Mesenchymal stem cell (in vitro differentiated cells and primary cell): Measurements from ENCODE around the gene MRPL55.

Experiments
- DNase-seq: peaks from one replicate; pipeline ENCODE4 v3.0.0-alpha.2; 2013
- H2AFZ ChIP-seq: one replicate; pipeline ENCODE4 v1.6.1; 2013; ENCODE audit warnings: low read depth, mild to moderate bottlenecking, control low read depth, inconsistent platforms, low read length, moderate library complexity
- H2AK5ac ChIP-seq: 2 replicates; pipeline ENCODE4 v1.6.1; 2013; ENCODE audit warnings: low read length, moderate library complexity, mild to moderate bottlenecking, inconsistent platforms; ENCODE audit not compliant: severe bottlenecking
- H2BK120ac ChIP-seq: one replicate; pipeline ENCODE4 v1.6.1; 2013; ENCODE audit warnings: low read depth, mild to moderate bottlenecking, inconsistent platforms, low read length, moderate library complexity
- H2BK12ac ChIP-seq, 2 experiments: one replicate each; pipeline ENCODE4 v1.6.1; 2013; ENCODE audit warnings: inconsistent platforms in 2 of 2, low read length in 2 of 2, mild to moderate bottlenecking in 2 of 2, moderate library complexity in 2 of 2, control low read depth in 1 of 2
- H2BK15ac ChIP-seq: one replicate; pipeline ENCODE4 v1.6.1; 2013; ENCODE audit warnings: mild to moderate bottlenecking, low read depth, inconsistent platforms; ENCODE audit not compliant: poor library complexity, severe bottlenecking
- H2BK5ac ChIP-seq: 2 replicates; pipeline ENCODE4 v1.6.1; 2013; ENCODE audit warnings: low read depth, mild to moderate bottlenecking, low read length, control low read depth, inconsistent platforms; ENCODE audit not compliant: poor library complexity, severe bottlenecking
- H3K14ac ChIP-seq, 2 experiments: one replicate each; pipeline ENCODE4 v1.6.1; 2013; ENCODE audit warnings: inconsistent platforms in 2 of 2, low read length in 2 of 2, control low read depth in 1 of 2, mild to moderate bottlenecking in 1 of 2, moderate library complexity in 1 of 2
- H3K18ac ChIP-seq, 2 experiments: one replicate each; pipeline ENCODE4 v1.6.1; 2013; ENCODE audit warnings: inconsistent platforms in 2 of 2, low read length in 2 of 2, control low read depth in 1 of 2, low read depth in 1 of 2, mild to moderate bottlenecking in 1 of 2
- H3K23ac ChIP-seq, 2 experiments: one replicate each; pipeline ENCODE4 v1.6.1; 2013; ENCODE audit warnings: inconsistent platforms in 2 of 2, low read length in 2 of 2, mild to moderate bottlenecking in 2 of 2, moderate library complexity in 2 of 2, control low read depth in 1 of 2
- H3K27ac ChIP-seq: 2 replicates; pipeline ENCODE4 v1.5.1; 2013; ENCODE audit warnings: mild to moderate bottlenecking, moderate library complexity, low read length, control low read depth, inconsistent platforms; ENCODE audit not compliant: poor library complexity, severe bottlenecking
- H3K27me3 ChIP-seq, 2 experiments: 2 replicates each; pipeline versions ENCODE4 v1.6.1 to v1.7.0; 2013; ENCODE audit warnings: low read length in 2 of 2, mild to moderate bottlenecking in 2 of 2, moderate library complexity in 2 of 2, control low read depth in 1 of 2, inconsistent platforms in 1 of 2; ENCODE audit not compliant: control insufficient read depth in 1 of 2, insufficient read depth in 1 of 2
- H3K36me3 ChIP-seq, 2 experiments: 2 replicates each; pipeline versions ENCODE4 v1.6.1 to v1.7.0; 2013; ENCODE audit warnings: low read length in 2 of 2, control low read depth in 1 of 2, inconsistent platforms in 1 of 2, low read depth in 1 of 2, mild to moderate bottlenecking in 1 of 2; ENCODE audit not compliant: insufficient read depth in 2 of 2, control insufficient read depth in 1 of 2
- H3K4ac ChIP-seq, 2 experiments: one replicate each; pipeline ENCODE4 v1.6.1; 2013; ENCODE audit warnings: inconsistent platforms in 2 of 2, low read length in 2 of 2, mild to moderate bottlenecking in 2 of 2, moderate library complexity in 2 of 2, control low read depth in 1 of 2, low read depth in 1 of 2
- H3K4me1 ChIP-seq: 2 replicates; pipeline ENCODE4 v1.6.1; 2013; ENCODE audit warnings: low read depth, low read length, control low read depth; ENCODE audit not compliant: control insufficient read depth, insufficient read depth
- H3K4me2 ChIP-seq: 2 replicates; pipeline ENCODE4 v1.6.1; 2013; ENCODE audit warnings: low read length, mild to moderate bottlenecking, inconsistent platforms; ENCODE audit not compliant: poor library complexity, severe bottlenecking
- H3K4me3 ChIP-seq, 2 experiments: 2 replicates each; pipeline versions ENCODE4 v1.5.1 to v1.7.0; 2013; ENCODE audit warnings: low read length in 2 of 2, mild to moderate bottlenecking in 2 of 2, control low read depth in 1 of 2, low read depth in 1 of 2; ENCODE audit not compliant: insufficient read depth in 1 of 2
- H3K79me1 ChIP-seq: replicated peaks from 2 replicates; pipeline ENCODE4 v1.6.1; 2013; ENCODE audit warnings: mild to moderate bottlenecking, control low read depth, low read length, inconsistent platforms; ENCODE audit not compliant: poor library complexity, severe bottlenecking
- H3K9ac ChIP-seq: 2 replicates; pipeline ENCODE4 v1.7.0; 2013; ENCODE audit warnings: mild to moderate bottlenecking, low read length, moderate library complexity
- H3K9me3 ChIP-seq: 2 replicates; pipeline ENCODE4 v1.7.0; 2013; ENCODE audit warnings: mild to moderate bottlenecking, low read length; ENCODE audit not compliant: control insufficient read depth
- H4K8ac ChIP-seq: one replicate; pipeline ENCODE4 v1.6.1; 2013; ENCODE audit warnings: inconsistent platforms, mild to moderate bottlenecking, low read length, moderate library complexity
- H4K91ac ChIP-seq: one replicate; pipeline ENCODE4 v1.6.1; 2013; ENCODE audit warnings: mild to moderate bottlenecking, low read length, inconsistent platforms
- WGBS: methylation state at CpG from one replicate; pipeline ENCODE4 v1.1.7; 2013; ENCODE audit warnings: mixed read lengths; 5-methylcytosine and 5-hydroxymethylcytosine counted together

MRPL55 gene

GRCh38 chr1:228106800-228107054, 2.4 kb downstream of the MRPL55 start:
- no peak overlapping the region for H3K14ac ChIP-seq
- peaks cover 23 to 33% of the 10 kb centered on the region in 2 experiments for H3K36me3 ChIP-seq
- H4K8ac ChIP-seq: no peak overlapping the region
- no peaks in the 10 kb centered on the region for H3K27me3 ChIP-seq
- no peak overlapping the region for H2AK5ac ChIP-seq
- H3K27ac ChIP-seq: no peak overlapping the region
- no peaks in the 10 kb centered on the region for H3K9me3 ChIP-seq
- no peak overlapping the region for H3K9ac ChIP-seq
- no peak overlapping the region for H3K4me2 ChIP-seq
- no peak overlapping the region for H3K18ac ChIP-seq
- H2BK120ac ChIP-seq: no peak overlapping the region
- WGBS: 97% methylated on average over 9 of the region's 9 CpGs
- H2BK15ac ChIP-seq: no peak overlapping the region
- H3K4me3 ChIP-seq: no peak overlapping the region
- H2AFZ ChIP-seq: no peak overlapping the region
- peaks cover 32% of the 10 kb centered on the region for H3K4me1 ChIP-seq
- no peak overlapping the region for H4K91ac ChIP-seq
- H3K4ac ChIP-seq: no peak overlapping the region
- DNase-seq: no peak
- no peak overlapping the region for H2BK12ac ChIP-seq
- H3K23ac ChIP-seq: no peak overlapping the region
- no peak overlapping the region for H2BK5ac ChIP-seq
- peaks cover 32% of the 10 kb centered on the region for H3K79me1 ChIP-seq

DNA sequence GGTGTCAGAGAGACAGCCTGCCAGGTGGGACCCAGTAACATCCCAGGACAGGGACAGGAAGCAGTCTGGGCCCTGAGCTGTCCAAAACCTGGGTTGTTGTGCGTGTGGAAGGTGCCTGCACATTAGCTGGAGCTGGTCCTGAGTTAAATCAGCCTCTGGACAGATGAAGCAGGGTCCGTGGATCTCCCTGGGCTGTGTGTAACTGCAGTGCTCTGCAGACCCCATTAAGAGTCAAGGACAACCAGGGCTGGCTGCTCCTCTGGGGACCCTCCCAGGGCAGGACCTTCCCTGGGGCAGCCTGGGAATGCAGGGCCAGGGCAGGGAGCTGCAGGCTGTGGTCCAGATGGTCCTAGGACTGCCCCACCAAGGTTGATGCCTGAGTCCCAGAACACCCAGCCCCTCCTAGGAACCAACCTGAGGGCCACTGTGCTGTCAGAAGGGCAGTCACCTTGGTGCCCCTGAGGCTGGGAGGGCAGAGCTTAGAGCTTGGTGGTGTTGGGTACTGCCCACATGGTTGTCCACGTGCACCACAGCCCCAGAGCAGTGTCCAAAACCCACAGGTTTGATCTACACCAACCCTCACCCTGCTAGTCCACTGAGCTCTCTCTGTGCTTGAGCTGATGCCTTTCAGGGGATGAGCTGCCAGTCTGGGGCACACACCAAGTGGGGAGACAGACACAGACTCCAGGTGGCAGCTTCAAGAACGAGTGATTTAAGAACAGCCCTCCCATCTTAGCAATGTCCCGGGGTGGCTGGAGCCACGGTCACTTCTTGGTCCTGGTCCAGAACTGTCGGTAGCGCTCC, 2.9 kb downstream of the MRPL55 start:
- Histone ChIP-seq H3K14ac (no peak overlapping the region), H4K8ac (no peak overlapping the region), H2BK120ac (no peak overlapping the region), H3K27me3 (no peaks in the 10 kb centered on the region), H4K91ac (no peak overlapping the region), H3K36me3 (peaks cover 27 to 38% of the 10 kb centered on the region in 2 experiments), H2BK12ac (no peak overlapping the region), H3K4me2 (no peak overlapping the region), H3K23ac (no peak overlapping the region), H3K9ac (no peak overlapping the region), H2AK5ac (no peak overlapping the region), H3K79me1 (peaks cover 34% of the 10 kb centered on the region), H3K4me3 (no peak overlapping the region), H3K27ac (no peak overlapping the region), H2BK5ac (no peak overlapping the region), H3K4ac (no peak overlapping the region), H3K18ac (no peak overlapping the region), H3K9me3 (no peaks in the 10 kb centered on the region), H2BK15ac (no peak overlapping the region), H3K4me1 (peaks cover 36% of the 10 kb centered on the region), H2AFZ (no peak overlapping the region)
- no peak for DNase-seq
- 90% methylated on average over 8 of the region's 8 CpGs for WGBS

DNA sequence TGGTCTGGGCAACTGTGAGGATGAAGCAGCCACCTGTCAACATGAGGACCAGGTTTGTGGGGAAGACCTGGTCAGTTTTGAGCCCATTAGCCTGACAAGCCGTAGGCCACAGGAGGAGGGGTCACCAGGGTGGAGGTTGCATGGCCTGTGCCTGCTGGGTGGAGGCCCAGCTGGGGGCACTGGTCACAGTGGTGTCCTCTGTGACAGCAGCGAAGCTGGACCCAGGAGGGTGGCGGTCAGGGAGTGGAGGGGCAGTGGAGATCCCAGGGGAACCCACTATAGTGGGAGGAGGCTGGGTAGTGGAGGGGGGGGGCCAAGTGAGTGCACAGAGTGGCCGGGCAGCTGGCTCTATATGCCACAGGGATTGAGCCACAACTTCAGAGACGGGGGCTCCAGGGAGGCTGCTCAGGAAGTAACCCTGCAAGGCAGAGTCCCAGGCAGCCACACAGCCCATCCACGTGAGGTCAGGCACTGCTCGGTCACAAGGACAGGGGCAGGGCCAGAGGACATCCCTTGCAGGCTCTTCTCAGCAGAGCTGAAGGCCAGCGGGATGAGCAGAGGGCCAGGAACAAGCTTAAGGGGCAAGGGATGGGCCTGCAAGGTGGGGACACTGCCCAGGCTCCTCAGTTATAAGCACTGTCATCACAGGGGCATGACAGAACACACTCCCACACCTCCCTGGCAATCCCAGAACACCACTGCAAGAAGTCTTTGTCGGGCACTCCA, 3.7 kb downstream of the MRPL55 start:
- Histone ChIP-seq H3K9me3 (no peaks in the 10 kb centered on the region), H3K27me3 (no peaks in the 10 kb centered on the region), H3K79me1 (peaks cover 31% of the 10 kb centered on the region), H3K4me1 (peaks cover 39% of the 10 kb centered on the region), H2BK120ac (no peak overlapping the region), H4K91ac (no peak overlapping the region), H2BK5ac (no peak overlapping the region), H2BK15ac (no peak overlapping the region), H4K8ac (no peak overlapping the region), H2BK12ac (no peak overlapping the region), H3K4me2 (no peak overlapping the region), H3K4me3 (no peak overlapping the region), H2AK5ac (no peak overlapping the region), H3K9ac (no peak overlapping the region), H3K14ac (no peak overlapping the region), H2AFZ (no peak overlapping the region), H3K27ac (no peak overlapping the region), H3K4ac (no peak overlapping the region), H3K36me3 (peaks cover 35 to 46% of the 10 kb centered on the region in 2 experiments), H3K18ac (no peak overlapping the region), H3K23ac (no peak overlapping the region)
- 90% methylated on average over 9 of the region's 9 CpGs for WGBS
- no peak for DNase-seq

- no peak overlapping the region for H3K23ac ChIP-seq
- H2AK5ac ChIP-seq: no peak overlapping the region
- H2BK5ac ChIP-seq: no peak overlapping the region
- H3K4me1 ChIP-seq: peaks cover 34% of the 10 kb centered on the region
- peak overlapping the region in 1 of 2 experiments; percentile 92 for H3K4me3 ChIP-seq
- H3K4ac ChIP-seq: no peak overlapping the region
- H4K91ac ChIP-seq: no peak overlapping the region
- no peak overlapping the region for H2AFZ ChIP-seq
- 92% methylated on average over 7 of the region's 7 CpGs for WGBS
- no peak overlapping the region for H2BK120ac ChIP-seq
- H3K27ac ChIP-seq: no peak overlapping the region
- no peaks in the 10 kb centered on the region for H3K9me3 ChIP-seq
- H3K27me3 ChIP-seq: no peaks in the 10 kb centered on the region
- no peak overlapping the region for H4K8ac ChIP-seq
- peak overlapping the region; percentile 86 for H3K9ac ChIP-seq
- DNase-seq: no peak
- H3K79me1 ChIP-seq: peaks cover 30% of the 10 kb centered on the region
- H2BK12ac ChIP-seq: no peak overlapping the region
- no peak overlapping the region for H3K14ac ChIP-seq
- H2BK15ac ChIP-seq: no peak overlapping the region
- H3K36me3 ChIP-seq: peaks cover 42 to 53% of the 10 kb centered on the region in 2 experiments
- no peak overlapping the region for H3K18ac ChIP-seq
- H3K4me2 ChIP-seq: no peak overlapping the region
Observed at GRCh38 chr1:228104526-228105269, 4.4 kb downstream of the MRPL55 start.
